ENCODE measurements around the gene CGB3.

The CGB3 gene

DNA sequence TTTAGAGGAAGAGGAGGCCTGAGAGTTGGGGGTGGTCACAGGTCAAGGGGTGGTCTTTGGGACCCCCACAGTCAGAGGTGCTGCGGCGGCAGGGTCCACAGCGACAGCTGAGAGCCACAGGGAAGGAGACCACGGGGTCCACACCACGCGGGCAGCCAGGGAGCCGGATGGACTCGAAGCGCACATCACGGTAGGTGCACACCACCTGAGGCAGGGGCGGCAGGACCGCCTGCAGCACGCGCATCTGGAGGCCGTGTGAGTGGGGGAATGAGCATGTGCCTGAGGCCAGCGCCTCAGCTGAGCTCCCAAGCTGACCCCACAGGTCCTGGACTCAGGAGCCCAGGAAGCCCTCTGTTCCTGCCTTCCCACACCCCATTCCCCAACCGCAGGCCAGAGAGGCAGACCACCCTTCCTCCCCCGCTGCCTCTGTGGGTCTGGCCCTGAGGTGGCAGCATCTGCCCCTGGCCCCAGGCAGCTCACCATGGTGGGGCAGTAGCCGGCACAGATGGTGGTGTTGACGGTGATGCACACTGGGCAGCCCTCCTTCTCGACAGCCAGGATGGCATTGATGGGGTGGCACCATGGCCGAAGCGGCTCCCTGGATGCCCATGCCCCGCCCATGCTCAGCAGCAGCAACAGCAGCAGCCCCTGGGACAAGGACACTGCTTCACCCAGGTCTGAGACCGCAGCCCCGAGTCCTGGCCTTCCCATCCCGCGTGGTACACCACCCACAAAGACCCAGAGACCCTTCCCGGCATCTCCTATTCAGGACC lies 7.9 kb downstream of the CGB3 start:
- DNase-seq (ENCODE audit: low spot score), result no peak

GRCh38 chr19:49014870-49015255 lies 9.3 kb downstream of the CGB3 start:
- DNase-seq (ENCODE audit: low spot score), result no peak

DNA sequence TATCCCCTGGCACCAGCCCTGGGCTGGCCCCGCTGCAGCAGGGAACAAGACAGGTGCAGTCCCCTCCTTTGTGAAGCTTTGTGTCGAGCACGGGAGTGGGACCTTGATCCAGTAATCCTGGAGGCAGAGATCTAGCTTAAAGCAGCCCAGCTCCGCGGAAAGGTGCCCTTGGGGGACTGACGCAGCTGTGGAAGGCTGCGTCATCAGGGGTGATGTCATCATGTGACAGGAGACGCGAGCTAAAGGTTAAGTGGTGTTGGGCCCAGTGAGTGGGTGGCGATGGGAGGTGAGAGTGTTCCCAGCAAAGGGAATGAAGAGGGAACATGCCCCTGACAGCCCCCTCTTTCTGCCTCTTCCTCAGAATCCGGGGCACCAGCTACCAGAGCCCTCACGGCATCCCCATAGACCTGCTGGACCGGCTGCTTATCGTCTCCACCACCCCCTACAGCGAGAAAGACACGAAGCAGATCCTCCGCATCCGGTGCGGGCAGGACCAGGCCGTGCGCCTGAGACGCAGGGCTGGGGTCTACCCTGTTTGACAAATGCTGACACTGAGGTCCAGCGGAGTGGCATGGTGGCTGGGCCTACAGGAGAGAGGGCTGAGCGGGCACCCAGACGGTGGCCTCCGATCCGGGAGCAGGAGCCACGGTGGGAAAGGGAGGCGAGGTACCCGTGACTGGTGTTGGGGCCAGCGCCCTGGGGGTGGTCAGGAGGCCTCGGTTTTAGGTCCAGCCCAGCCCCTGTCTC lies 9.8 kb downstream of the CGB3 start:
- DNase-seq (ENCODE audit: low spot score), result no peak

DNA sequence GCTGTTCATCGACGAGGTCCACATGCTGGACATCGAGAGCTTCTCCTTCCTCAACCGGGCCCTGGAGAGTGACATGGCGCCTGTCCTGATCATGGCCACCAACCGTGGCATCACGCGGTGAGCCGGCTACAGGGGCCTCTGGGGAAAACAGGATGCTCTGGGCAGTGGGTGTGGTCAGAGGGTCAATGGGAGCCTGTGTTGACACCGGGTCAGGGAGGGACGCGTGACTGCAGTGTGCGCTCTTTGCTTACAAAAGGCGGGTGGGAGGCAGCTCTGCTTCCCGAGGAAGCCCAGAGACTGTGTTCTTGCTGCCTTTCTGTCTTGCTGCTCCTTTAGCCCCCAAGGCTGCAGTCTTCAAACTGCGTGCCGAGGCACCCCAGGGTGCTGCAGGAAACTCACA lies 12.9 kb downstream of the CGB3 start:
- DNase-seq (ENCODE audit: low spot score), result no peak

GRCh38 chr19:49010453-49010852 lies 13.7 kb downstream of the CGB3 start:
- no peak for DNase-seq (ENCODE audit: low spot score)

- no peak for DNase-seq (ENCODE audit: low spot score)
These were observed 14.3 kb downstream of the CGB3 start for GRCh38 chr19:49009828-49010227.

DNA sequence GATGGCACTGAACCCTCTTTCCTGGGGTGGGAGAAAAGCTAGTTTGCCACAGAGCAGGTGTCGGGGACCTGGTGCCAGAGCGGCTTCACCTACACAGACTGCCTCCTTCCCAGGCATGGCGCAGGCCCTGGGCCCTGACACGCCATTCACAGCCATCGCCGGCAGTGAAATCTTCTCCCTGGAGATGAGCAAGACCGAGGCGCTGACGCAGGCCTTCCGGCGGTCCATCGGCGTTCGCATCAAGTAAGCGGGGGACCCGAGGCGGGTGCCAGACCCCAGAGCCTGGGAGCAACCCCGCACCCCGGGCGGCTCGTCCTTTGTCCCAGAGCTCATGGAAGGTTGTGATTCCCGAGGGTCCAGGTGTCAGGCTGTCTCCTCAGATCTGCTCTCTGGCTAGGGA lies 17.2 kb downstream of the CGB3 start:
- DNase-seq (ENCODE audit: low spot score), result no peak

GRCh38 chr19:49004964-49005614 lies 19.0 kb downstream of the CGB3 start:
- DNase-seq (ENCODE audit: low spot score), result no peak

DNA sequence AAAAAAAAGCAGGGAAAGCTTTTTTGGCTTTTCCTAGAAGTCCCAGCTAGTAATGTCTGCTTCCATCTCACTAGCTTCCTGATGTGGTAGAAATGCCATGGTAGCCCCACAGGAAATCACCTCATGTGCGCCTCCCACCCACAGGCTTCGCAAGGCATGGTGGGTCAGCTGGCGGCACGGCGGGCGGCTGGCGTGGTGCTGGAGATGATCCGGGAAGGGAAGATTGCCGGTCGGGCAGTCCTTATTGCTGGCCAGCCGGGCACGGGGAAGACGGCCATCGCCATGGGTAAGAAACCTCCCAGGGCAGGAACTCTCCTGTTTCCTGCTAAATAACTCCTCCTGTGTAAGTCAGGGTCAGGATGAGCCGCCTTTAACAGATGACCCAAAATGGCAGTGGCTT lies 20.0 kb downstream of the CGB3 start:
- no peak for DNase-seq (ENCODE audit: low spot score)

GRCh38 chr19:48999481-49000325 lies 24.4 kb downstream of the CGB3 start:
- DNase-seq (ENCODE audit: low spot score), result peak; percentile 65

DNA sequence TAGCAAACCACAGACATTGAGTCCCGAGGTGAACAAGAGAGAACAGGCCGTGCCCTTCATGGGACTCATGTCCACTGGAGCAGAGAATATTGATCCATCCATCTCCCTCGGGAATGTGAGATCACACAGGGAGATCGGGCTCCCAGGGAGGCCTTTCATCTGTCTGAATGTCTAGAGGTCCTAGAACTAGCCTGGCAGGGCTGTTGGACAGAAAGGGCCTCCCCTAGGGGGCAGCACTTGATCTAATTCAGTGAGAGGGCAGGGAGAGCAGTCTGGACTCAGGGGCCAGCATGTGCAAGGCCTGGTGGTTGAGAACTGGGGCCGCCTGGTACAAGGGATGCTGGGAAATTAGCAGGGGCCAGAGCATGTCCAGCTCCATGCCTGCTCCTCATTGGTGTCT lies 26.2 kb downstream of the CGB3 start:
- DNase-seq (ENCODE audit: low spot score), result peak; percentile 55

DNA sequence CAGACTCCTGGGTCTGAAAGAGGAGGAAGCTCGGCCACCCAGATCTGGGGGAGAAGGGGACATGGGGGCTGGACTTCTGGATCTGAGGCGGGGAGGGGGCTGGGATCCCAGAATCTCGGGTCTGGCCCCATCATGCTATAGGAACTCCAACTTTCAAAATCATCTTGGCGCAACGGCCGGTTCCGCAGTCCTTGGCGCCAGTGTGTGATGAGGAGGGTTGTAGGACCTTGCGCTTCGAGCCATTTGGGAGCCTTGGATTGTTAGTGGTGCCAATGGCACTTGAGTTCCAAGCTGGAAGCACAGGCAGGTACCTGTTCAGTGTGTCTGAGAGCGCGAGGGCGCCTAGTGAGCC lies 30.1 kb downstream of the CGB3 start:
- no peak for DNase-seq (ENCODE audit: low spot score)

- peak; percentile 100 for DNase-seq (ENCODE audit: low spot score)
These were observed 30.7 kb downstream of the CGB3 start, which contains the start of the genes GYS1 and RUVBL2 for GRCh38 chr19:48993175-48994034. Gene GYS1 (minus strand): TSS chr19:48993309. CDS start chr19:48993112, 197 bp downstream. Gene RUVBL2 (plus strand): TSS chr19:48993887. CDS start chr19:48993912, 25 bp downstream.

GRCh38 chr19:48992581-48993174 lies 31.5 kb downstream of the CGB3 start:
- DNase-seq (ENCODE audit: low spot score), result no peak

GRCh38 chr19:48991873-48992580 lies 32.1 kb downstream of the CGB3 start:
- peak; percentile 50 for DNase-seq (ENCODE audit: low spot score)

- no peak for DNase-seq (ENCODE audit: low spot score)
These were observed 33.0 kb downstream of the CGB3 start for GRCh38 chr19:48991011-48991609.

DNA sequence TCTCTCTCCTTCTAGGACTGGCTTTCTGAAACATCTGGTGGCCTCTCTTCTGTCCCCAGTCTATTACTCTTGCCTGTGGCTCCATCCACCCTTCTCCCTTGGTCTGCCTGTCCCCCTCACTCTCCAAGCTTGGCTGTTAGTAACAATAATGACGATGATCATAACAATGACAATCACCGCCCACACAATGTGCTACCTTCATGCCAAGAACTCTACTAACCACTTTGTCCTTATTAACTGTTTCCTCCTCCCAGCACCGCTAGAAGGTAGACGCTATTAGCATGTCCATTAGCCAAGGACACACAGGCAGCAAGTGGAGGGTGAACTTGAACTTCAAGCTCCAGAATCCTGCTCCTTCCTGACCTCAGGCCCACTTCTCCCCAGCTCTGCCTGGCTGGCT lies 33.7 kb downstream of the CGB3 start:
- no peak for DNase-seq (ENCODE audit: low spot score)

DNA sequence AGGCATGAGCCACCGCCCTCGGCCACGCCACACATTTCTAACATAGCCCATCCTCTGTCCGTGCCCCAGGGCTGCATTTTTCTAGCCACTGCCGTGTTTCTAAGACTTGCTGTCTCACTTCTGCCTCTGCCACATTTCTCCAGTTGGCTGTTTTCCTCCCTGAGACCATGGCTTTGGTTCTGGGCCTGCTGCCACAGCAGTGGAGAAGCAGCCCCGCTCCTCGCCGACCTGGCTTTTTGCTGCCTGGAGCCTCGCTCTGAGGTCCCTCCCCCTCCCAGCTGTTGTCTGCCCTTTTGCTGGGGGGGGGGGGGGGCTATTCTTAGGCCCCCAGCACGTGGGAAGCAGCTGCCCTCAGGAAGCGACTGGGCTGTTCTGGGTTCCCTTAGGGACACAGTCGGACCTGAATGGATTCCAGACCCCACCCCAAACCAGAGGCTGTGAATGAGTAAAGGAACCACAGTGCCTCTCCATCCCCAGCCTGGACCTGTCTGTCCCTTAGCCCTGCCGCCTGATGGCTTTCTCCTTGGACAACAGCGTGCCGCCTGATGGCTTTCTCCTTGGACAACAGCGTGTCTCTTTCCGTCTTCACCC lies 34.3 kb downstream of the CGB3 start:
- DNase-seq (ENCODE audit: low spot score), result no peak

DNA sequence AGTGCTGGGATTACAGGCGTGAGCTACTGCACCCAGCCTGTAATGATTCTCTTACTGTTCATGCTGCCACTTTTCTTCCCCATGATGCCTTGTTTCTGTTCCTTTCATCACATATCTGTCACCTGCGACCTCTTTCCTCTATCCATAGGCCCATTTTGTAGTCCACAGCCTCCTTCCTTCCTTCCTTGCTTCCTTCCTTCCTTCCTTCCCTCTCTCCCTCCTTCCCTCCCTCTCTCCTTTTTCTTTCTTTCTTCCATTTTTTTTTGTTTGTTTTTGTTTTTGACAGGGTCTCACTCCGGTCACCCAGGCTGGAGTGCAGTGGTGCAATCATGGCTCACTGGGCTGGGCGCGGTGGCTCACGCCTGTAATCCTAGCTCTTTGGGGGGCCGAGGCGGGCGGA lies 35.3 kb downstream of the CGB3 start:
- DNase-seq (ENCODE audit: low spot score), result no peak

Data from SW480 (cell line).